PC-3 (cell line): ENCODE measurements around the gene MET. TPM values are rescaled to one million over a fixed set of nuclear protein-coding genes. Genes with fewer than 3 reads are reported as not detected.

Source experiments
- ATAC-seq: fragments of 200-7000 bp; cut with Tn5 transposase; 2 replicates; pipeline ENCODE4 v1.9.1; 2020; ENCODE audit warnings: mild to moderate bottlenecking, moderate library complexity
- BruUV-seq: library from RNA; stranded (reverse); fragments of 400-500 nt; replicated peaks from 2 replicates; lab custom pipeline; 2021; lab: Mats Ljungman, UMichigan
- CTCF ChIA-PET: fragments of 300-600 bp; sonication (Branson Sonifier 250); formaldehyde crosslinking; loops from one replicate; lab custom pipeline; 2022; ENCODE audit warnings: antibody characterized with exemption; lab: Charles Lee
- POLR2A ChIA-PET: fragments of 300-600 bp; sonication (Branson Sonifier 250); formaldehyde crosslinking; loops from one replicate; lab custom pipeline; 2022; ENCODE audit warnings: antibody characterized with exemption; ENCODE audit not compliant: unreplicated experiment; lab: Charles Lee
- DNase-seq: peaks from one replicate; pipeline ENCODE4 v3.0.0-alpha.2; 2015
- H2AFZ ChIP-seq: fragments of 300-600 bp; sonication (generic); 2 replicates; pipeline ENCODE4 v1.6.0; 2016; ENCODE audit warnings: antibody characterized with exemption, low read length
- H3F3A ChIP-seq: fragments of 300-600 bp; sonication (generic); one replicate; pipeline ENCODE4 v1.6.0; 2017; ENCODE audit warnings: antibody characterized with exemption, low read length, control low read depth, mild to moderate bottlenecking; ENCODE audit not compliant: unreplicated experiment
- H3K27ac ChIP-seq: fragments of 300-600 bp; sonication (generic); 2 replicates; pipeline ENCODE4 v1.5.1; 2016; ENCODE audit warnings: mild to moderate bottlenecking, low read length
- H3K27me3 ChIP-seq: fragments of 300-600 bp; sonication (generic); 2 replicates; pipeline ENCODE4 v1.6.1; 2016; ENCODE audit warnings: low read length, mixed read lengths
- H3K36me3 ChIP-seq: fragments of 300-600 bp; sonication (generic); 2 replicates; pipeline ENCODE4 v1.6.1; 2016; ENCODE audit warnings: low read depth, mixed run types, low read length, mixed read lengths
- H3K4me1 ChIP-seq: fragments of 300-600 bp; sonication (generic); 2 replicates; pipeline ENCODE4 v1.5.1; 2016; ENCODE audit warnings: low read length; ENCODE audit not compliant: insufficient read depth
- H3K4me2 ChIP-seq: fragments of 300-600 bp; sonication (generic); 2 replicates; pipeline ENCODE4 v1.6.0; 2016; ENCODE audit warnings: low read length
- H3K4me3 ChIP-seq: fragments of 300-600 bp; sonication (generic); 2 replicates; pipeline ENCODE4 v1.5.1; 2016; ENCODE audit warnings: mild to moderate bottlenecking, low read length, mixed read lengths
- H3K79me2 ChIP-seq: fragments of 300-600 bp; sonication (generic); 2 replicates; pipeline ENCODE4 v1.6.1; 2017; ENCODE audit warnings: low read length, mixed read lengths
- H3K9ac ChIP-seq: fragments of 300-600 bp; sonication (generic); 2 replicates; pipeline ENCODE4 v1.6.0; 2016; ENCODE audit warnings: mild to moderate bottlenecking, low read length
- H3K9me2 ChIP-seq: fragments of 300-600 bp; sonication (generic); replicated peaks from 2 replicates; pipeline ENCODE4 v1.6.1; 2016; ENCODE audit warnings: mixed run types, low read length, mixed read lengths
- H3K9me3 ChIP-seq: fragments of 300-600 bp; sonication (generic); 2 replicates; pipeline ENCODE4 v1.6.1; 2016; ENCODE audit warnings: low read length, mixed read lengths
- H4K20me1 ChIP-seq: fragments of 300-600 bp; sonication (generic); 2 replicates; pipeline ENCODE4 v1.6.1; 2016; ENCODE audit warnings: low read length, mixed read lengths
- EZH2 ChIP-seq: fragments of 300-600 bp; sonication (generic); IDR thresholded peaks from one replicate; pipeline ENCODE4 v1.6.1; 2017; ENCODE audit warnings: antibody characterized with exemption, mild to moderate bottlenecking, low read length; ENCODE audit not compliant: unreplicated experiment
- EZH2phosphoT487 ChIP-seq: fragments of 300-600 bp; sonication (generic); IDR thresholded peaks from 2 replicates; pipeline ENCODE4 v1.6.1; 2018; ENCODE audit warnings: mild to moderate bottlenecking, antibody characterized with exemption, low read length, borderline replicate concordance
- intact Hi-C: fragments of 100-400 bp; cut with micrococcal nuclease; formaldehyde crosslinking; loops from 2 replicates; pipeline ENCODE4 v1.9.0; 2023
- total RNA-seq: library from RNA; depleted of rRNA; stranded (reverse); fragments of >200 nt; gene quantifications from 2 replicates; pipeline ENCODE4 v1.2.3, GENCODE V29; 2014
- TF ChIP-seq, protein P1 (sequence below): fragments of 300-600 bp; sonication (generic); conservative IDR thresholded peaks from 2 replicates; pipeline ENCODE4 v1.5.1; 2017; ENCODE audit warnings: antibody characterized with exemption, low read depth, mild to moderate bottlenecking, low read length

The MET gene
- total RNA-seq, 1 experiment from 2014 or later = 118 TPM

- H4K20me1 ChIP-seq = peaks cover 1% of the 10 kb centered on the region; the same call in 1 of the 2 replicates
- TF ChIP-seq, protein P1, sequence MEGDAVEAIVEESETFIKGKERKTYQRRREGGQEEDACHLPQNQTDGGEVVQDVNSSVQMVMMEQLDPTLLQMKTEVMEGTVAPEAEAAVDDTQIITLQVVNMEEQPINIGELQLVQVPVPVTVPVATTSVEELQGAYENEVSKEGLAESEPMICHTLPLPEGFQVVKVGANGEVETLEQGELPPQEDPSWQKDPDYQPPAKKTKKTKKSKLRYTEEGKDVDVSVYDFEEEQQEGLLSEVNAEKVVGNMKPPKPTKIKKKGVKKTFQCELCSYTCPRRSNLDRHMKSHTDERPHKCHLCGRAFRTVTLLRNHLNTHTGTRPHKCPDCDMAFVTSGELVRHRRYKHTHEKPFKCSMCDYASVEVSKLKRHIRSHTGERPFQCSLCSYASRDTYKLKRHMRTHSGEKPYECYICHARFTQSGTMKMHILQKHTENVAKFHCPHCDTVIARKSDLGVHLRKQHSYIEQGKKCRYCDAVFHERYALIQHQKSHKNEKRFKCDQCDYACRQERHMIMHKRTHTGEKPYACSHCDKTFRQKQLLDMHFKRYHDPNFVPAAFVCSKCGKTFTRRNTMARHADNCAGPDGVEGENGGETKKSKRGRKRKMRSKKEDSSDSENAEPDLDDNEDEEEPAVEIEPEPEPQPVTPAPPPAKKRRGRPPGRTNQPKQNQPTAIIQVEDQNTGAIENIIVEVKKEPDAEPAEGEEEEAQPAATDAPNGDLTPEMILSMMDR = no peak
- TF ChIP-seq EZH2phosphoT487 (no peak), EZH2 (no peak)
- ChIA-PET POLR2A (interaction anchor here (0.5 kb wide), 1 partner anchor 141 kb away, joined by 4 read pairs; no protein-coding TSS in a partner anchor), CTCF (interaction anchor here (1.5 to 1.7 kb wide), 2 partner anchors 54 to 104 kb away, joined by 3 to 4 read pairs; no protein-coding TSS in a partner anchor)
- TSS peak; percentile 38 for BruUV-seq
- peak; percentile 71 for DNase-seq
- peak overlapping the region; percentile 85 for H3K4me2 ChIP-seq
- peak overlapping the region; percentile 89 for H3K9ac ChIP-seq
- ATAC-seq = peak; percentile 20
- no peaks in the 10 kb centered on the region for H3K9me2 ChIP-seq
- no peaks in the 10 kb centered on the region for H3K27me3 ChIP-seq
- H2AFZ ChIP-seq = peak overlapping the region; percentile 54
- peaks cover 37% of the 10 kb centered on the region for H3K4me1 ChIP-seq
- peak overlapping the region; percentile 99 for H3K4me3 ChIP-seq
- H3F3A ChIP-seq = no peaks in the 10 kb centered on the region
- peak overlapping the region; percentile 93 for H3K27ac ChIP-seq
- H3K79me2 ChIP-seq = peaks cover 56% of the 10 kb centered on the region
- H3K9me3 ChIP-seq = no peaks in the 10 kb centered on the region
- intact Hi-C loops = loop anchor here (1.0 to 10.0 kb wide), 5 partner anchors 38 to 414 kb away; partner anchors contain the start of gene CAV1
- no peaks in the 10 kb centered on the region for H3K36me3 ChIP-seq
These were observed 830 bp downstream of the MET start for GRCh38 chr7:116672596-116673456.

DNA sequence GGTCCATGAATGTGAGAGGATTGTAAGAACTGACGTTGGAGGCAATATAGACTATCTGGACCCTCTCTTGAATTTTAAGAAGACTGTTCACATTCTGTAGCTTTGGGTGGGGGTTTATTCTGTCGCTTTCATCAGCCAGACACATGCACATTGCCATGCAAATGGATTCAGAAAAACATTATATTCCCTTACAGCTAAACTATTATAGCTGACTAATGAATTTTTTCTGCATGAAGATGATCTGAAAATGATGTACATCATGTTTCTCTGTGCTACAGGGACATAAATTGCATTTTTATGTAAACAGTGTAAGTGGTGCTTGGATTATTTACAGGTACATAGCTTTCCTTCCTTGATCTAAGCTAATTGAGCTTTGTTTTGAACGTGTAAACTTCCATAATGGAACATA is 1.5 kb downstream of the MET start:
- Histone ChIP-seq H3K4me3 (peak overlapping the region; percentile 99), H3K4me2 (peak overlapping the region; percentile 85), H3K9me3 (no peaks in the 10 kb centered on the region), H3K27ac (peak overlapping the region; percentile 93), H3K27me3 (no peaks in the 10 kb centered on the region), H3K79me2 (peaks cover 62% of the 10 kb centered on the region), H3K4me1 (peaks cover 39% of the 10 kb centered on the region), H2AFZ (no peak overlapping the region), H3K9ac (peak overlapping the region; percentile 89), H3F3A (no peaks in the 10 kb centered on the region), H3K36me3 (no peaks in the 10 kb centered on the region), H4K20me1 (peaks cover 5% of the 10 kb centered on the region; the same call in 1 of the 2 replicates), H3K9me2 (no peaks in the 10 kb centered on the region)
- CTCF ChIA-PET = interaction anchor here (0.6 kb wide), 3 partner anchors 50 to 130 kb away, joined by 3 to 5 read pairs (median 3); no protein-coding TSS in a partner anchor
- TF ChIP-seq EZH2phosphoT487 = no peak
- TF ChIP-seq, protein P1 = no peak
- no peak for TF ChIP-seq EZH2
- DNase-seq (no peak), ATAC-seq (no peak)
- POLR2A ChIA-PET = interaction anchor here (0.6 kb wide), 1 partner anchor 104 kb away, joined by 3 read pairs; no protein-coding TSS in a partner anchor
- BruUV-seq = no TSS peak
- intact Hi-C loops = loop anchor here (2.0 to 10.0 kb wide), 2 partner anchors 149 to 415 kb away; partner anchors contain the start of gene CAV1
